Erythroblast (primary cell): Measurements from ENCODE around the gene FLNA.
"Not testable (repeated sequence)": the region's sequence is repeated elsewhere in the genome, so short reads cannot be mapped to it uniquely, and the experiment has no call there.

Source experiments
- GATA1 ChIP-seq: IDR thresholded peaks from 2 replicates; pipeline ENCODE4 v1.6.1; 2011; ENCODE audit warnings: low read depth, mild to moderate bottlenecking, control low read depth, low read length, moderate library complexity
- POLR2A ChIP-seq: IDR thresholded peaks from 2 replicates; pipeline ENCODE4 v1.6.1; 2011; ENCODE audit warnings: mild to moderate bottlenecking, low read length

DNA sequence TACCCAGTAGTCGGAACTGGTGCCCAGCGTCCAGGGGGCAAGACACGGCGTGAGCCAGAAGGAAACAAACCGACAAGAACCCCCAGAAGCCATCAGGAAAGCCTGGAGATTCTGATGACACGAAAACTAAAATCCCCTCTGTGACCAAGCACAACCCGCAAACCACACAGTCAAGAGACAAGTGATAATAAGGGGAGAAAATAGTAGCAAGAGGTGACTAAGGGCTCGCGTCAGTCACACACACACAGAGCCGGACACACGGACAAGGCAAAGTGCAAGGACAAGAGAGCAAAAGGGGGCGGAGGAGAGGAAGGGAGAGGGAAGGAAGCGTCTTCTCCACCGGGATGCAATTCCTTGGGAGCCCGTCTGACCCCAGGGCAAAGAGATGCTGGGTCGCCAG, 14.2 kb upstream of the FLNA start:
- TF ChIP-seq POLR2A, GATA1: not testable (repeated sequence)
